K562 (cell line): ENCODE measurements around the gene AP3B1. TPM values are rescaled to one million over a fixed set of nuclear protein-coding genes. Genes with fewer than 3 reads are reported as not detected.

ENCODE experiments used
- ATAC-seq: fragments of 200-7000 bp; cut with Tn5 transposase; 3 replicates; pipeline ENCODE4 v1.9.1; 2020; ENCODE audit warnings: moderate library complexity
- BruUV-seq: library from RNA; stranded (reverse); fragments of 400-500 nt; replicated peaks from 2 replicates; lab custom pipeline; 2021; lab: Mats Ljungman, UMichigan
- CTCF ChIA-PET: fragments of 300-600 bp; formaldehyde crosslinking; extraction: SDS; loops from one replicate; lab custom pipeline; 2021; ENCODE audit warnings: low intra/inter-chr PET ratio; lab: Yijun Ruan, JAX
- POLR2A ChIA-PET: fragments of 300-600, 350-650 bp; sonication (Branson Sonifier 250); formaldehyde crosslinking; extraction: SDS; loops from one replicate; lab custom pipeline; 2021; ENCODE audit warnings: antibody characterized with exemption, inconsistent platforms; lab: Yijun Ruan, JAX
- DNase-seq, 4 experiments: peaks; one replicate each; pipeline versions ENCODE4 v3.0.0 to v3.0.0-alpha.2; 2011 to 2018; ENCODE audit warnings: low spot score in 3 of 4, mixed read lengths in 3 of 4; ENCODE audit errors: extremely low read depth in 1 of 4
- FAIRE-seq: peaks from 2 replicates; lab custom pipeline; 2011; peaks lifted over from hg19 to GRCh38; lab: Jason Lieb, UNC
- H2AFZ ChIP-seq: 2 replicates; pipeline ENCODE4 v1.6.0; 2011; ENCODE audit warnings: low read depth, low read length, control low read depth, inconsistent platforms
- H3K27ac ChIP-seq: fragments of 200-600 bp; 3 replicates; pipeline ENCODE4 v1.8.0; 2011; ENCODE audit warnings: low read depth, mild to moderate bottlenecking, control low read depth, inconsistent platforms, low read length, moderate library complexity, mixed read lengths; ENCODE audit errors: extremely low read depth
- H3K27me3 ChIP-seq, 2 experiments: fragments of 300-600 bp in 1 of 2; 2 replicates in 1 of 2; 3 replicates in 1 of 2; pipeline versions ENCODE4 v1.6.0 to v1.8.0; 2011; ENCODE audit warnings: inconsistent platforms in 2 of 2, low read length in 2 of 2, mild to moderate bottlenecking in 1 of 2, mixed read lengths in 1 of 2, moderate library complexity in 1 of 2; ENCODE audit not compliant: control insufficient read depth in 2 of 2, insufficient read depth in 2 of 2
- H3K36me3 ChIP-seq: fragments of 300-600 bp; 3 replicates; pipeline ENCODE4 v1.8.0; 2011; ENCODE audit warnings: mild to moderate bottlenecking, low read length, inconsistent platforms; ENCODE audit not compliant: control insufficient read depth, insufficient read depth
- H3K4me1 ChIP-seq, 2 experiments: fragments of 200-600 bp in 1 of 2; replicated peaks in 1 of 2; 2 replicates in 1 of 2; 3 replicates in 1 of 2; pipeline versions ENCODE4 v1.5.1 to v1.8.0; 2011; ENCODE audit warnings: inconsistent platforms in 2 of 2, low read length in 2 of 2, mild to moderate bottlenecking in 1 of 2, mixed read lengths in 1 of 2, moderate library complexity in 1 of 2; ENCODE audit not compliant: control insufficient read depth in 2 of 2, insufficient read depth in 2 of 2
- H3K4me2 ChIP-seq: 2 replicates; pipeline ENCODE4 v1.6.1; 2011; ENCODE audit warnings: low read length, control low read depth, inconsistent platforms, mixed read lengths; ENCODE audit not compliant: insufficient read depth
- H3K4me3 ChIP-seq: fragments of 200-600 bp; sonication (generic), shearing (Covaris generic); 2 replicates; pipeline ENCODE4 v1.5.1; 2016; ENCODE audit warnings: control low read depth, inconsistent platforms
- H3K79me2 ChIP-seq: fragments of 200-600 bp; 3 replicates; pipeline ENCODE4 v1.8.0; 2011; ENCODE audit warnings: low read length, inconsistent platforms; ENCODE audit not compliant: control insufficient read depth, insufficient read depth
- H3K9ac ChIP-seq, 2 experiments: 2 replicates each; pipeline versions ENCODE4 v1.6.0 to v1.6.1; 2011; ENCODE audit warnings: low read depth in 2 of 2, low read length in 2 of 2, control low read depth in 1 of 2, inconsistent platforms in 1 of 2, mild to moderate bottlenecking in 1 of 2, mixed read lengths in 1 of 2; ENCODE audit not compliant: insufficient read depth in 1 of 2
- H3K9me1 ChIP-seq: one replicate; pipeline ENCODE4 v1.6.0; 2011; ENCODE audit warnings: inconsistent platforms, mild to moderate bottlenecking, low read length, moderate library complexity; ENCODE audit not compliant: control insufficient read depth, insufficient read depth
- H3K9me3 ChIP-seq: replicated peaks from 2 replicates; pipeline ENCODE4 v1.5.1; 2011; ENCODE audit warnings: low read depth, low read length, inconsistent platforms; ENCODE audit not compliant: control insufficient read depth, insufficient read depth
- H4K20me1 ChIP-seq: replicated peaks from 2 replicates; pipeline ENCODE4 v1.6.1; 2011; ENCODE audit warnings: low read length, inconsistent platforms, mixed read lengths; ENCODE audit not compliant: control insufficient read depth, insufficient read depth
- ARID1B ChIP-seq: fragments of 450-650 bp; IDR thresholded peaks from 2 replicates; pipeline ENCODE4 v1.6.1; 2016; ENCODE audit warnings: antibody characterized with exemption, mild to moderate bottlenecking, inconsistent platforms
- CBX2 ChIP-seq: fragments of 200-600 bp; sonication (generic); IDR thresholded peaks from one replicate; pipeline ENCODE4 v1.6.1; 2012; ENCODE audit warnings: mild to moderate bottlenecking, low read length, inconsistent platforms; ENCODE audit not compliant: insufficient read depth, poor library complexity, severe bottlenecking
- CBX8 ChIP-seq: fragments of 200-600 bp; sonication (generic); IDR thresholded peaks from 2 replicates; pipeline ENCODE4 v1.6.1; 2012; ENCODE audit warnings: borderline replicate concordance, mixed run types, low read depth, mild to moderate bottlenecking, moderate library complexity, mixed read lengths, low read length, control low read depth, inconsistent platforms; ENCODE audit not compliant: poor library complexity, severe bottlenecking; ENCODE audit errors: extremely low read depth
- CEBPB ChIP-seq: fragments of 450-650 bp; IDR thresholded peaks from 2 replicates; pipeline ENCODE4 v1.6.1; 2016; ENCODE audit warnings: missing genetic modification characterization, missing compliant biosample characterization
- CREB1 ChIP-seq, 2 experiments: sonication (generic) in 1 of 2; formaldehyde crosslinking in 1 of 2; IDR thresholded peaks; 2 replicates each; pipeline versions ENCODE4 v1.6.1 to v1.8.0; 2012 to 2022; ENCODE audit warnings: inconsistent platforms in 1 of 2, mild to moderate bottlenecking in 1 of 2, missing genetic modification reagents in 1 of 2, moderate library complexity in 1 of 2
- ERF ChIP-seq: fragments of 450-650 bp; formaldehyde crosslinking; IDR thresholded peaks from 2 replicates; pipeline ENCODE4 v1.4.0; 2020; ENCODE audit warnings: mild to moderate bottlenecking, mixed read lengths
- KDM5B ChIP-seq: fragments of 200-600 bp; sonication (generic); IDR thresholded peaks from 2 replicates; pipeline ENCODE4 v1.6.1; 2012; ENCODE audit warnings: low read depth, mild to moderate bottlenecking, moderate library complexity, low read length, control low read depth, inconsistent platforms; ENCODE audit not compliant: insufficient replicate concordance
- PHB ChIP-seq: fragments of 250-450 bp; sonication (Bioruptor Pico); IDR thresholded peaks from 2 replicates; pipeline ENCODE4 v1.5.0; 2021
- PTBP1 ChIP-seq: fragments of 200-400 bp; formaldehyde crosslinking; IDR thresholded peaks from 2 replicates; pipeline ENCODE4 v1.6.1; 2017; ENCODE audit warnings: low read depth, low read length
- TFAM ChIP-seq: fragments of 250-450 bp; sonication (Bioruptor Pico); conservative IDR thresholded peaks from 2 replicates; pipeline ENCODE4 v1.5.0; 2021; ENCODE audit warnings: mild to moderate bottlenecking, moderate library complexity
- ZNF316 ChIP-seq: fragments of 450-650 bp; IDR thresholded peaks from 2 replicates; pipeline ENCODE4 v1.6.1; 2016
- WGBS: fragments of 100-300 bp; shearing (Covaris generic); methylation state at CpG from one replicate; pipeline ENCODE4 v1.1.6; 2016; ENCODE audit warnings: low coverage, mixed read lengths; ENCODE audit not compliant: insufficient coverage; ENCODE audit errors: missing lambda C conversion rate; 5-methylcytosine and 5-hydroxymethylcytosine counted together
- in situ Hi-C: fragments of 300-500 bp; cut with MboI; formaldehyde crosslinking; loops from 4 replicates; pipeline ENCODE4 v1.15.0; 2018; ENCODE audit warnings: inconsistent platforms, mixed read lengths
- intact Hi-C: fragments of 100-400 bp; cut with micrococcal nuclease; formaldehyde crosslinking; loops from 2 replicates; pipeline ENCODE4 v1.14.2; 2022
- polyA plus RNA-seq, 8 experiments: library from polyadenylated mRNA; depleted of rRNA in 4 of 8; stranded (reverse) in 5 of 8; unstranded in 3 of 8; fragments of >200 nt; fragmentation: Nextera tagmentation in 2 of 8; fragmentation: Illumina TruSeq in 1 of 8; extraction: Ambion mirVana in 2 of 8; extraction: Trizol in 1 of 8; gene quantifications; 2 replicates each; pipeline versions ENCODE4 v1.2.1 to v1.2.3, GENCODE V29; 2011 to 2014; ENCODE audit warnings: inconsistent platforms in 1 of 8, missing spikeins in 1 of 8
- total RNA-seq, 7 experiments: library from RNA; depleted of rRNA in 6 of 7; stranded (reverse); fragments of >200 nt in 6 of 7; fragmentation: Illumina TruSeq in 2 of 7; extraction: Trizol in 2 of 7; gene quantifications; 2 replicates each; pipeline versions ENCODE4 v1.2.1 to v1.2.3, GENCODE V29; 2011 to 2021; ENCODE audit warnings: low replicate concordance in 1 of 7

The AP3B1 gene
- total and polyA plus RNA-seq, 9 of the 15 experiments (the other 6 are each of a cell fraction or from before 2014, with no cell fraction given) = 21.1 to 61.8 (median 42.2) TPM

DNA sequence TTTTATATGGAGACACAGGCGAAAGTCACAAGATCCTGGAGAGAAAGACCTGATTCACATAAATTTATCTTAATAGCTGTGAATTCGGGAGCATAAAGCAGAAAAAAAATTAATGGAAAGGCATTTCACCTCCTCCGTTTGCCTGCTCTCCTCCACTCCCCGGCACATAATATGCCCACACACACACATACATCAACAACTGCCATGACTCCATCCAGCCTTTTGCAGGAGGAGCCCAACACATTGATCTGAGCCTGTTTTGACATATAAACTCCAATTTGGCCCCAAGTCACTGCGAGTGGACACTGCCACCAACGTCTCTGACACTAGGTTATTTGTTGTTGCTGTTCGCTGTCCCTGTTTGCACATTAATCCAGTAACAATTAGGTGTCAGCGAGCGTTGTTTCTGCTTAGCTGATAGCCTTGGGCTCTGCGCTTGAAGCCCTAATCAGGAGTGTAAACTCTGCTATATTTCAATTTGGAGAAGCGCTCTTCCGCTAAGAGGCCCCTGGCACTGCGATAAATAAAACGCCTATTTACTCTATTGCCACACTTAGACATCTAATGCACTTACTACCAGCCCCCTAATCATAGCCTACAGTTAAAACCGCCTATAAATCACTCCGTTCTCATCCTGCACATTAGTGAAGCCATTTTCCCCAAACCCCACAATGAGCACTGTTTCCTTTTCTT is 322.6 kb downstream of the AP3B1 start:
- in situ Hi-C loops (no loop called here), intact Hi-C loops (no loop called here)
- DNase-seq (no peak), ATAC-seq (no peak), FAIRE-seq (peak; percentile 19)
- H3K9me1 ChIP-seq = no peaks in the 10 kb centered on the region
- 23% methylated on average over 16 of the region's 16 CpGs for WGBS
- H3K36me3 ChIP-seq = no peaks in the 10 kb centered on the region
- H3K27ac ChIP-seq = no peak overlapping the region
- no peak overlapping the region for H2AFZ ChIP-seq
- CTCF ChIA-PET = interaction anchor here (1.2 kb wide), 1 partner anchor 105 kb away, joined by 3 read pairs; no protein-coding TSS in a partner anchor
- BruUV-seq = no TSS peak
- no peak overlapping the region for H3K4me2 ChIP-seq
- H4K20me1 ChIP-seq = no peaks in the 10 kb centered on the region
- POLR2A ChIA-PET = interaction anchor here (1.5 kb wide), 1 partner anchor 10 kb away, joined by 5 read pairs; no protein-coding TSS in a partner anchor
- TF ChIP-seq PTBP1 = no peak
- peak; percentile 46 for TF ChIP-seq CBX2
- no peak overlapping the region for H3K4me3 ChIP-seq
- H3K27me3 ChIP-seq = peaks cover 38 to 42% of the 10 kb centered on the region in 2 experiments; a peak in 4 of 5 replicates
- no peaks in the 10 kb centered on the region for H3K79me2 ChIP-seq
- no peak overlapping the region for H3K9ac ChIP-seq
- no peaks in the 10 kb centered on the region for H3K9me3 ChIP-seq
- H3K4me1 ChIP-seq = peaks cover 0 to 12% of the 10 kb centered on the region in 2 experiments; a peak in 2 of 5 replicates

DNA sequence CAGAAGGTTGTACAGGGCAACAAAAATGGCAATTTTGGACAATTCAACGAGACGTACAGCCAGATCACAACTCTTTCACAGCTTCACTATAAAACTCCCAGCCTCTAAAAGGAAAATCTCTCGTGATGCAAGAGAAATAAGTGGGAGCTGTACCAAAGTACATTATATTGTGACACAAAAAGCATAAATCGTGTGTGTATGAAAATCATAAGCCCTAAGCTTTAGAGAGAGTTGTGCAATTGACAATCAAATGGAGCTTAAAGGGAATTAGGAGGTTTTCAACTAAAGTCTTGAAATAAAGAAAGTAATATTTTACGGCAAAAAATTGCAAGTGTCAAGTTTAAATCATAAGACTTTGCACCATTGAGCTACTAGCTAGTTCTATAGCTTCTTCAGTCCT is 323.6 kb downstream of the AP3B1 start:
- Histone ChIP-seq H3K79me2 (no peaks in the 10 kb centered on the region), H3K27ac (no peak overlapping the region), H3K9me3 (no peaks in the 10 kb centered on the region), H3K9me1 (no peaks in the 10 kb centered on the region), H3K36me3 (no peaks in the 10 kb centered on the region), H3K4me1 (peaks cover 0 to 12% of the 10 kb centered on the region in 2 experiments; a peak in 2 of 5 replicates), H4K20me1 (no peaks in the 10 kb centered on the region), H3K4me3 (no peak overlapping the region), H3K4me2 (no peak overlapping the region), H3K27me3 (peaks cover 33 to 40% of the 10 kb centered on the region in 2 experiments; a peak in 4 of 5 replicates), H2AFZ (no peak overlapping the region), H3K9ac (no peak overlapping the region)
- intact Hi-C loops = no loop called here
- no TSS peak for BruUV-seq
- TF ChIP-seq PHB = no peak
- no peak for TF ChIP-seq TFAM
- TF ChIP-seq ARID1B = no peak
- TF ChIP-seq CEBPB = peak; percentile 52
- no peak for TF ChIP-seq CREB1 (IDR thresholded peaks at IDR 0.05)
- TF ChIP-seq CREB1 (CRISPR knock-in tag; IDR thresholded peaks at IDR 0.05) = no peak
- TF ChIP-seq KDM5B = no peak
- no peak for TF ChIP-seq ZNF316
- TF ChIP-seq ERF (CRISPR knock-in tag) = no peak
- peak; percentile 31 for TF ChIP-seq CBX8
- FAIRE-seq (no peak), ATAC-seq (no peak), DNase-seq (no peak)
- WGBS = 1% methylated on average over 5 of the region's 5 CpGs
- ChIA-PET CTCF (no interaction called here), POLR2A (interaction anchor here (1.3 to 1.5 kb wide), 2 partner anchors 11 to 14 kb away, joined by 3 to 5 read pairs; no protein-coding TSS in a partner anchor)
- in situ Hi-C loops = no loop called here
